BJ (cell line): ENCODE measurements around the gene EPB41L4B. TPM values are rescaled to one million over a fixed set of nuclear protein-coding genes. Genes with fewer than 3 reads are reported as not detected.
"Not testable (repeated sequence)": the region's sequence is repeated elsewhere in the genome, so short reads cannot be mapped to it uniquely, and the experiment has no call there.

Experiments
- CTCF ChIA-PET: fragments of 350-600 bp; formaldehyde crosslinking; extraction: SDS; loops from one replicate; lab custom pipeline; 2021; ENCODE audit warnings: antibody characterized with exemption, inconsistent platforms; lab: Yijun Ruan, JAX
- POLR2A ChIA-PET: fragments of 300-600 bp; sonication (Branson Sonifier 250); formaldehyde crosslinking; extraction: SDS; loops from one replicate; lab custom pipeline; 2021; ENCODE audit warnings: antibody characterized with exemption; lab: Charles Lee
- DNase-seq: peaks from one replicate; pipeline ENCODE4 v3.0.0-alpha.2; 2011; ENCODE audit warnings: low read depth
- H3K27me3 ChIP-seq: 2 replicates; pipeline ENCODE4 v1.6.0; 2011; ENCODE audit warnings: low read length; ENCODE audit not compliant: control insufficient read depth, insufficient read depth
- H3K36me3 ChIP-seq: 2 replicates; pipeline ENCODE4 v1.5.1; 2011; ENCODE audit warnings: low read length; ENCODE audit not compliant: control insufficient read depth, insufficient read depth
- H3K4me3 ChIP-seq: 2 replicates; pipeline ENCODE4 v1.5.1; 2011; ENCODE audit warnings: low read depth, mild to moderate bottlenecking, control low read depth, low read length
- polyA plus RNA-seq: library from polyadenylated mRNA; depleted of rRNA; stranded (reverse); fragments of >200 nt; gene quantifications from 2 replicates; pipeline ENCODE4 v1.2.3, GENCODE V29; 2011
- TF ChIP-seq, protein P1 (sequence below): IDR thresholded peaks from 2 replicates; pipeline ENCODE4 v1.5.1; 2011; ENCODE audit warnings: low read depth, mild to moderate bottlenecking, control low read depth, inconsistent platforms, low read length, moderate library complexity; ENCODE audit not compliant: insufficient read depth

EPB41L4B gene
- polyA plus RNA-seq, 1 experiment = 0.21 TPM

DNA sequence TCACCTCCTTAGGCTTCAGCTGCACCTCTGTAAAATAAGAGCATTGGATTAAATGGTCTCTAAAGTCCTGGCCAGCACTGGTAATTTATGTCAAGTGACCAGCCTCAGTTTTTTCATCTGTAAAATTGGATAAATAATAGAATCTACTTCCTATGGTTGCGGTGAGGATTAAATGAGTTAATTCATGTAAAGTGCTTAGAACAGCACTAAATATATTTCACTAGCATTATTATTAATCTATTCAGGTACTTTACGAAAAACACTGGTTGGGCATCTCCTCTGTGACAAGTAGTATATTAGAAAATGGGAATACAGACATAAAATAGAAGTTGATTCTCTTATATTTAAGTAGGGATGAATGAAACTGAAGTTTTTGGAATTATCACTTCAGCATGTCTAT, 187.3 kb downstream of the EPB41L4B start:
- CTCF ChIA-PET = no interaction called here

GRCh38 chr9:109132567-109133021, 188.3 kb downstream of the EPB41L4B start:
- Histone ChIP-seq H3K27me3 (no peaks in the 10 kb centered on the region; the same call in none of the 2 replicates), H3K4me3 (no peak overlapping the region), H3K36me3 (no peaks in the 10 kb centered on the region)
- TF ChIP-seq, protein P1, sequence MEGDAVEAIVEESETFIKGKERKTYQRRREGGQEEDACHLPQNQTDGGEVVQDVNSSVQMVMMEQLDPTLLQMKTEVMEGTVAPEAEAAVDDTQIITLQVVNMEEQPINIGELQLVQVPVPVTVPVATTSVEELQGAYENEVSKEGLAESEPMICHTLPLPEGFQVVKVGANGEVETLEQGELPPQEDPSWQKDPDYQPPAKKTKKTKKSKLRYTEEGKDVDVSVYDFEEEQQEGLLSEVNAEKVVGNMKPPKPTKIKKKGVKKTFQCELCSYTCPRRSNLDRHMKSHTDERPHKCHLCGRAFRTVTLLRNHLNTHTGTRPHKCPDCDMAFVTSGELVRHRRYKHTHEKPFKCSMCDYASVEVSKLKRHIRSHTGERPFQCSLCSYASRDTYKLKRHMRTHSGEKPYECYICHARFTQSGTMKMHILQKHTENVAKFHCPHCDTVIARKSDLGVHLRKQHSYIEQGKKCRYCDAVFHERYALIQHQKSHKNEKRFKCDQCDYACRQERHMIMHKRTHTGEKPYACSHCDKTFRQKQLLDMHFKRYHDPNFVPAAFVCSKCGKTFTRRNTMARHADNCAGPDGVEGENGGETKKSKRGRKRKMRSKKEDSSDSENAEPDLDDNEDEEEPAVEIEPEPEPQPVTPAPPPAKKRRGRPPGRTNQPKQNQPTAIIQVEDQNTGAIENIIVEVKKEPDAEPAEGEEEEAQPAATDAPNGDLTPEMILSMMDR = no peak
- CTCF ChIA-PET = interaction anchor here (1.0 kb wide), 1 partner anchor 12 kb away, joined by 3 read pairs; no protein-coding TSS in a partner anchor
- POLR2A ChIA-PET = no interaction called here
- no peak for DNase-seq

More for the DNA sequence above, 187.3 kb downstream of the EPB41L4B start:
- Histone ChIP-seq H3K4me3 (no peak overlapping the region), H3K27me3 (no peaks in the 10 kb centered on the region; the same call in 1 of the 2 replicates), H3K36me3 (no peaks in the 10 kb centered on the region)
- DNase-seq = no peak
- TF ChIP-seq, protein P1 = no peak
- POLR2A ChIA-PET = no interaction called here

DNA sequence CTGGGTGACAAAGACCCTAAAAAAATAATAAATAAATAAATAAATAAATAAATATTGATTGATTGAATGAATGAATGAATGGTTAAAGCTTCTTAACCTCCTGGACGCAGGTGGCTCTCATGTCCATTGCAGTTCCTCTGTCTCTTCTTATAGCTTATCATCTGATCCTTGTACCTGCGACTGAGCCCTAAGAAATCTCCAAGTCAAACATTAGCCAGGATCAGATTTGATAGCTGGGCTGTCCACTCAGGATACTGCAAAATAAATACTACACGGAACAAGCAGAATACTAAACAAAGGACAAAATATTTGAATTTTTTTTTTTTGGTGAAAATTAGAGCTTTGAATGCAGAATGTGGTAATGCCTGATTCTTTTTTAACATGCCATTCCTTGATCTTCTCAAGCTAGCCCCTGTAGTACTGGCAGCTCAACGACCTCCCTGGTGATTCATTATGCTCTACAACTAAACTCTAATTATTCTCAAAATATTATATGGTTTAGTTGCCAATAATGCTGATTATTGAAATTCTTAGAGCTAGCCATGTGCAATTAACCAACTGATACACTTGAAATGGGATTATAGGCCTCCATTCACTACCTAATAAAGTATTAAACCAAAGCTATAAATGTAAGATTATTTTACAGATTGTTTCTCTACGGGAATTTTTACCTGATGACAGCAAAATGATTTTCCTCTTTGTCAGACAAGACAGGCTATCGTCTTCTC, 191.2 kb downstream of the EPB41L4B start:
- TF ChIP-seq, protein P1 = no peak
- Histone ChIP-seq H3K27me3 (no peaks in the 10 kb centered on the region; the same call in none of the 2 replicates), H3K4me3 (no peak overlapping the region), H3K36me3 (no peaks in the 10 kb centered on the region)
- CTCF ChIA-PET = interaction anchor here (0.6 kb wide), 1 partner anchor 168 kb away, joined by 5 read pairs; no protein-coding TSS in a partner anchor
- POLR2A ChIA-PET = no interaction called here
- no peak for DNase-seq

- H3K4me3 ChIP-seq, DNase-seq, H3K27me3 ChIP-seq, POLR2A ChIA-PET, H3K36me3 ChIP-seq: not testable (repeated sequence)
- CTCF ChIA-PET = interaction anchor here (0.6 to 1.2 kb wide), 2 partner anchors 53 to 56 kb away, joined by 3 read pairs; no protein-coding TSS in a partner anchor
Measured at GRCh38 chr9:109126671-109127070, 194.2 kb downstream of the EPB41L4B start.

GRCh38 chr9:109124121-109124520, 196.7 kb downstream of the EPB41L4B start:
- Histone ChIP-seq H3K27me3 (no peaks in the 10 kb centered on the region; the same call in 1 of the 2 replicates), H3K36me3 (no peaks in the 10 kb centered on the region), H3K4me3 (no peak overlapping the region)
- CTCF ChIA-PET = no interaction called here
- DNase-seq = no peak
- TF ChIP-seq, protein P1 = no peak
- POLR2A ChIA-PET = no interaction called here
